GM19099 (cell line): ENCODE measurements around the gene ENTPD6.

ENCODE experiments used
- POLR2A ChIP-seq: IDR thresholded peaks from 3 replicates; pipeline ENCODE4 v1.6.1; 2011; ENCODE audit warnings: low read depth; ENCODE audit not compliant: insufficient read length; ENCODE audit errors: extremely low read depth

The ENTPD6 gene

DNA sequence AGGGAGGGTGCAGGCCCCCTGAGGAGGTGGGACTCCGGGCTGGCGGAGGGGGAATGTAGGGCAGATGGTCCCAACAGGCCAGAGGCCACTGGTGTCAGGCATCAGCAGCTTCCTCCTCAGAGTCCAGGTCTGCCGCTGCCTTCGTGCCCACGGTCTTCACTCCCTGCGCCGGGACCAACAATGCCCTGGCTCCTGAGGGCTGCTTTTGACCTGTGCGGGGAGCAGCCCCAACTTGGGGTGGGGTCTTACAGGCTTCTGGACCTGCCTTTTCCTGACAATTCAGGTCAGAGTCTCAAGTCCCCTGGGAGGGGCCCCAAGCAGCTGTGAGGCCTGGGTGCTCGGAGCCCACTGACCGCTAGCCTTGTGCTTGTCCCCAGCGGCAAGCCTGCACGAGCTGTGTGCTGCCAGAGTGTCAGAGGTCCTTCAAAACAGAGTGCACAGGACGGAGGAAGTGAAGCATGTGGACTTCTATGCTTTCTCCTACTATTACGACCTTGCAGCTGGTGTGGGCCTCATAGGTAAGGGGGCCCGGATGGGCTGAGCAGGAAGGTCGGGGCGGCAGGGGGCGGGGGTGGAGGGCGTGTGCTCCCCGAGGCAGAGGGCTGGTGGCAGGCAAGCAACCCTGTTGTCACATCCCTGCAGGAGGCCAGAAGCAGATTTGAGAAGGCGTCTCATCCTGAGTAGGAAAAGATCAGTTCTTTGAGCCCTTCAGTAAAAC is 27.1 kb downstream of the ENTPD6 start:
- TF ChIP-seq POLR2A = no peak

DNA sequence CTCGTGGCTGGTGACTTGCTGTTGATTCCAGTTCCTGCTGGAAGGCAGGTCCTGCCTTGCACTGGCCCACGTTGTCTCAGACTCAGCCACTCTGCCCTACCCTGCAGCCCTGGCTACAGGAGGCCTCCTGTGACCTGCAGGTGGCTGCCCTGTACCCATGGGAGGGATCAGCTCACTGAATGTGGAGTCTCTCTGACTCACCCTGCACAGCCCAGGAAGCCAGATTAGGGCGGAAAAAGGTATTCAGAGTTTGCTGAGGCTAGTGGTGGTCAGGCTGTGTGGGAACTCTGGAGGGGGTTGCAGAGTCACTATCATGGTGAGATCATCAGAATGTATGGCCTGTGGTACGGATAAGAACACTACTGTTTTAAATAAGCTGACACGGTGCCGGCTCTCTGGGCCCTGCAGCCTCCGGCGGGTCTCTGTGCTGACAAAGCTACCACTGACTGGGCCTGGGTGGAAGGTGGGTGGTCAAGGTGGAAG is 27.7 kb downstream of the ENTPD6 start:
- no peak for TF ChIP-seq POLR2A

DNA sequence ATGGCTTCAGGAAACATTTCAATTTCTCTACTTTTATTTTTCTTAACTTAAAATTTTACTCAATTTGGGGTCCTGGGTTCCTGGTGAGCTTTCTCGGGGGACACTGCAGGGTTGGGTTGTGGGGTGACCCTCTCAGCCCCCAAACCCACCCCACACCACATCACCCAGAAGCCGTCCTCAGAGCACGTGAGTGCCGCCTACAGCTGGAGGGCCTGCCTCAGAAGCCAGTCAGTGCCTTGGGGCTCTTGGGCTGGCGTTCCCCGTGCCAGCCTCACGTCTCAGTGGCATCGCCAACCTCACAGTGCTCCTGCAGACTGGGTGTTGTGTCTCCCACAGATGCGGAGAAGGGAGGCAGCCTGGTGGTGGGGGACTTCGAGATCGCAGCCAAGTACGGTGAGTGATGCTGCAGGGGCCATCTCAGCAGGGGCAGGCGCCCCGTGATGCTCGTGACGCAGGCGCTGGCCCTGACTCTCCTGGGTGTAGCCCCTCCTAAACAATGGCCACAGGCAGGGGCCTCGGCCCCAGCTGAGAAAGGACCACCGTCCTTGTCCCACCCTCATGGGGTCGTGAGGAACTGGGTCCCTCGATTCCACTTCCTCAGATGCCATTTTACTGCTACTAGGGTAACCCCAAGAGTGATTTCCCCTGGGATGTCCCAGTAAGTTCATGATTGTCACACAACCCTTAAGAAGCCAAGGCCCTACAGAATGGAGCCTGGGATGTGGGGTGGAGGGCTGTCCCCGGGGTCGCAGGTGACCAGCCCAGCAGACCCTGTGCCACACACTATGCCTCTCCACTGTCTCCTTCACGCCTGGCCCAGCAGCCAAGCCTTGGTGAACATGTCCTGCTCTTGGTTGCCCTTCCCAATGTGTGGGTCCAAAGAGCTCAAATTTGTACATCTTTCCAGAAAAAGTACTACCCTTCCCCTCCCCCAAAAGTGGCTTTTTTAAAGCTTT is 28.5 kb downstream of the ENTPD6 start:
- no peak for TF ChIP-seq POLR2A

DNA sequence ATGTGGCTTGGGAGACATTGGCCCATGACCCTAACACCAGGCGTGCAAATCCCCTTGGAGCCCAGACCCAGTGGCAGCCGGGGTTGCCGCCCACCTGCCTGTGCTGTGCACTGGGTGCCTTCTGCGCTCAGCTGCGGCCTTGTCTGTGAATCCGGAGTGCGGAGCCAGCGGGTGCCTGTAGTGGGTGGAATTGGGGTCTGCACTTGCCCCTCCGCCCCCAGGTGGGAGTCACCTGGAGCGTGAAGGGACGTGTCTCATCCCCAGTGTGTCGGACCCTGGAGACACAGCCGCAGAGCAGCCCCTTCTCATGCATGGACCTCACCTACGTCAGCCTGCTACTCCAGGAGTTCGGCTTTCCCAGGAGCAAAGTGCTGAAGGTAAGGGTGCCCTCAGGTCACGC is 29.4 kb downstream of the ENTPD6 start:
- no peak for TF ChIP-seq POLR2A

DNA sequence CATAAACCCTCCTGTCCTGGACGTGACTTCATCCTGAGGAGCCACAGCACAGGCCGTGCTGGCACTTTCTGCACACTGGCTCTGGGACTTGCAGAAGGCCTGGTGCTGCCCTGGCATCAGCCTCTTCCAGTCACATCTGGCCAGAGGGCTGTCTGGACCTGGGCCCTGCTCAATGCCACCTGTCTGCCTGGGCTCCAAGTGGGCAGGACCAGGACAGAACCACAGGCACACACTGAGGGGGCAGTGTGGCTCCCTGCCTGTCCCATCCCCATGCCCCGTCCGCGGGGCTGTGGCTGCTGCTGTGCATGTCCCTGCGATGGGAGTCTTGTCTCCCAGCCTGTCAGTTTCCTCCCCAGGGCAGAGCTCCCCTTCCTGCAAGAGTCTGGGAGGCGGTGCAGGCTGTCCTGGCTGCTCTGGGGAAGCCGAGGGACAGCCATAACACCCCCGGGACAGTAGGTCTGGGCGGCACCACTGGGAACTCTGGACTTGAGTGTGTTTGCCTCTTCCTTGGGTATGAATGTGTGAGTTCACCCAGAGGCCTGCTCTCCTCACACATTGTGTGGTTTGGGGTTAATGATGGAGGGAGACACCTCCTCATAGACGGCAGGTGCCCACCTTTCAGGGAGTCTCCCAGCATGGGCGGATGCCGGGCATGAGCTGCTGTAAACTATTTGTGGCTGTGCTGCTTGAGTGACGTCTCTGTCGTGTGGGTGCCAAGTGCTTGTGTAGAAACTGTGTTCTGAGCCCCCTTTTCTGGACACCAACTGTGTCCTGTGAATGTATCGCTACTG is 30.3 kb downstream of the ENTPD6 start:
- TF ChIP-seq POLR2A = no peak

DNA sequence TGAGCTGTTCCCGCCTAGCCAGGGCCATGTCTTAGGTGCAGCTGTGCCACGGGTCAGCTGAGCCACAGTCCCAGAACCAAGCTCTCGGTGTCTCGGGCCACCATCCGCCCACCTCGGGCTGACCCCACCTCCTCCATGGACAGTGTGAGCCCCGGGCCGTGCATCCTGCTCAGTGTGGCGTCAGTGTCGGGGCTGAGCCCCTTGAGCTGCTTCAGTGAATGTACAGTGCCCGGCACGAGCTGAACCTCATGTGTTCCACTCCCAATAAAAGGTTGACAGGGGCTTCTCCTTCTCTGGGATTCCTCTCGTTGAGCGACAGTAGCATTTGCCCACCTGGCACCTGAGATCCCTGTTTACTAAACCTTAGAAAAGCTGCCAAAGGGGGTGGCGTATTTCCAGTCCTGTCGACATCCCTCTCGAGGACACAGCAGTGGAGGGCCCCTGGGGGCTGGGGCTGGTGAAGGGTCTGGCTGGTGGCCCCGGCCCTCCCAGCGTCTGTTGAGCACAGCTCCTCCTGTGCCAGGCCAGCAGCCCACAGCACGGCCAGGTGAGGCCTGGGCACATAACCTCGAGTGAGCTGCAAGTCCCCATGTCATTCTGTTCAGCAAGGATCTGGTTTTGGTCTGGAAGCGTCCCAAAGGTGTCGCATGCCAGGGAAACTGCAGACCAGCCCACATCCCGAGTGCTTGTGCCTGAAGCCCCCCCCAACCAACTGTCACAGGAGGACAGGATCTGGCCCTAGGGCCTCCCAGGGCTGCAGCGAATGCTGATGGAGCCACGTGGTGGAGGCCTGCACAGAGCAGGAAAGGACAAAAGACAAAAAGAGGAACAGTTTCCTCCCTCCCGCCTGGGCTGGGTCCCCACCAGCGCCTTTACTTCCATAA is 31.2 kb downstream of the ENTPD6 start:
- no peak for TF ChIP-seq POLR2A

DNA sequence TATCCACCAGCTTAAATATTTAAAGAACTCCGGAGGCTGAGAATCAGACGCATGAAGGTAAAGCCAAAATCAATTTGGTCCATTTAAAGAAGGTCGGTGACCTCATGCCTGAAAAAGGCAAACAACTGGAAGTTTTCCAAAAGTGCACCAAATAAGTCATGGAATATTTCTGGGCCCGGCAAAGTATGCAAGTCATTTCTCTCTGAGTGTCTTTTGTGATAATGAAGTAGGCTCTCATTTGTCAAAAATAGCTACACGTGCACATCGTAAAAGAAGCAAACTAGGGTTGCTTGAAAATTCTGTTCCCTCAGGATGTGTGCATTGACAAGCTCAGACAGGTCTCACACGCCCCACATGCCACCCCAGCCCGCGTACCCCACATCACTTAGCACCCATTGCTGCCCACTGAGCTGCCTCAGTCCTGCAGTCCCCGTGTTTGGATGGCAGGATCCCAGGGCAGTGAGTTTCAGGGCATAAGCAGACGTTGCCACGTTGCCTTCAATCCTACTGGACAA is 31.9 kb downstream of the ENTPD6 start:
- TF ChIP-seq POLR2A = no peak

DNA sequence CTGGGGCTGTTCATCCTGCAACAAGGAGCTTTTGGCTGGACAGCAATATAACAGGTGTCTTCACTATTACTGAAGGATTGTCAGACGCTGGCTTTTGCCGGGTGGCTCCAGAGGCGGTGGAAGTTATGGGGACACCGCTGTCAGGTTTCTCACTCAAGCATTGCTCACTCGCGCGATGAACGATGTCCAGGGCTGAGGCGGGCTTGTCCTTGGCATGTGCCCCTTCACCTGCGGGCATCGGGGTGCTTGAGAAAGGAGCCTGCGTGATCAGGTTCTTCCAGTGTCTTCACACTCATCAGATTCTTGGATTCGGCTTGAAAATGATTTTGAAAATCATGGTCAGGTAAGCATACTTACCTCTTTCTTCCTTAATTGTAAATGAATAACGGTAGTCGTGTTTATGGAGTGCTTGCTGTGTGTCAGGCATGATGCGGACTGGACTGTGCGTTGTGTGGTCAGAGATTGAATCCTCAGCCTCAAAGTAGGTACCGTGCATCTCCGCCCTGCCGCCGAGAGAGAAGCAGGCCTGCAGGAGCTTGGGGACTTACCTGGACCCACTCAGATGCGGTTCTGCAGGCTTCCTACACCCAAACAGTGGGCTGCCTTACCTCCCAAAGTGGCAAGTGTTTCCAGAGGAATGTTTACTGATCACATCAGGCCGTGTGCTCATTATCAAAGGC is 34.1 kb downstream of the ENTPD6 start:
- no peak for TF ChIP-seq POLR2A

DNA sequence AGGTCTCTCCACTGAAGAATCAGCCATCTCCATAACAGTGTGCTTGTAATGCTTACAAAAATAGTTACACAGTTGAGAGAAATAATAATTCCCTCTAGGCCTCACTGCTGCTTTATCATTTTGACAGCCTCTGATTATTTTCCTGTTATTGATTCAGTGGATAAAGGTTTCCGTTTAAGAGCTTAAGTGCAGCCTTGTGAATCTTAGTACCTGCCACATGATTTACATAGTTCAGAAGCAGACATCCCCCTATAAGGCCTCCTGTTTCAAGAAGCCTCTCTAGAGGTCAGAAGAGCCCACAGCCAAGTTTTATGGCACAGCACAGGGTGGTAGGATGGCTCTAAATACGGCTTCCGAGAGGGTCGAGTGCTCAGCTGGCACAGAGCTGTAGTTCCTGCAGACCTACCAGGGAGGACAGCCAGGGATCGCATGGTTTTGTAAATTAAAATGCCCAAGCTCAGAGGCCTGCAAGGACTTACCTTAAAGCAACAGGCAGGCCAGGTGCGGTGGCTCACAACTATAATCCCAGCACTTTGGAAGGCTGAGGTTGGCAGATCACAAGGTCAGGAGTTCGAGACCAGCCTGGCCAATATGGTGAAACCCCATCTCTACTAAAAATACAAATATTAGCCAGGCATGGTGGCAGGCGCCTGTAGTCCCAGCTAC is 34.8 kb downstream of the ENTPD6 start:
- TF ChIP-seq POLR2A = no peak

DNA sequence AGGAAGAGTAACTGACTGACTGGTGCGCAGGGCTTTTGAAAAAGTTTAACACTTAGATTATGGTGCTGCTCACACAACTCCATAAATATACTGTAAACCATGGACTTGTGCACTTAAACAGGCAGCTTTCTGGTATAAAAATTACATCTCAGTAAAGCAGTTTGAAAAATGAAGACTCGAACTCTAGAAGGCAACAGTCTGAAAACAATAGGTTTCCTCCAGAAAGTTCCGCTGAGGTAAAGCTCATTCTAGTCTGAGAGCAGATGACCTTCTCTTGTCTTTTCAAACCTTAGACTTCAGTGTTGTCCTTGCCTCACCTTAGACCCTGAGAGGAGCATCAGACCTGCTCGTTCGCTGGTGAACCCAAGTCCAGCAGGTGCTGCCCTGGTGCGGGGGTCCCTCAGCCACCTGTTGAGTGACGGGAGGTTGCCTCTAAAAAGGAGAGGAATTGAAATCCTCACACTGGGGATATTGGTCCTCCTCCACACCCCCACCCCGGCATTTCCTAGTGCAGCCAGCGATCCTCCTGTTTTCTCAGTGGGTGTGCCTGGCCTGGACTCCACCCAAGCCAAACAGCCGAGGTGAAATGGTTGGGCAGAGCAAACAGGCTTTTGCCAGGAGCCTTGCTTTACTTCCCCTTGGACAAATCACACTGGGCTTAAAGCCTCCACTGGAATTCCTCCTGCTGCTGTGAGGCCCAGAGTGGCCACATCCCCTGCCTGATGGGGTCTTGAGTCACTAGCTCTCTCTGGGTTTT is 37.7 kb downstream of the ENTPD6 start:
- no peak for TF ChIP-seq POLR2A

DNA sequence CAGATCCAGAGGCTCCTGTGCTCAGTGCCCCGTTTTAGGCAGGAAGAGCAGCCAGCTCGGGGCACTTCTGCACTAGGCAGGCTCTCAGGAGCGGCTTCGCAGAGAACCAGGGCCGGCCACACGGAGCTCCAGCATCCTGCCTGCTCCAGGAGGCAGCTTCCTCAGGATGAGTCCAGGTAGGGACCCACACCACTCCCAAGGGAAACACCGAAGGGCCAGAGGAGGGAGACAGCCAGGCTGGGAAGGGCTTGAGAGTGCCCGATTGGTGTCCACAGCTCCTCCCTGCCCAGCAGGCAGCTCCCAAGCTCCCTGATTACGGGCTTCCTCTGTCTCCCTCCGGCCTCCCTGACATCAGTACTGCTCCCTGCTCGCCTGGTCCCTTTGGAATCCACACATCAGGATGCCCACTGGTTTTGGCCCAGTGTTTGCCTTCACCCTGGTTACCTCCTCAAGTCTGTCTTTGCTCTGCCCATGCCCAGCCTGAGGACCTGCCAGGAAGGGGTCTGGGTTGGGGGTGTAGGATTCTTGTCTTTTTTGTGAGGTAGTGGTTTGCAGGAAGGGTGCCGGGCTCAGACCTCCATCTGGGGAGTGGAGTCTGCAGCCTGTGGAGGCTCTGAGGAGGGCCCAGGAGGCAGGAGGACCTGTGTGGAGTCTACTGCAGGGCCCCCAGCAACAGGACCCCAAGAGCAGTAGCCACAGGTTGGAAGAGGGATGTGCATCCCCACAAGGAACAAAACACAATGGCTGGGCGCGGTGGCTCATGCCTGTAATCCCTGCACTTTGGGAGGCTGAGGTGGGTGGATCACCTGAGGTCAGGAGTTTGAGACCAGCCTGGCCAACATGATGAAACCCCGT is 41.2 kb downstream of the ENTPD6 start:
- no peak for TF ChIP-seq POLR2A
